Spinal cord (tissue), 10 donors: ENCODE data around the gene SLCO1A2. TPM values are rescaled to one million over a fixed set of nuclear protein-coding genes. Genes with fewer than 3 reads are reported as not detected.

Experiments
- DNase-seq, 6 donors: peaks; one replicate each; pipeline versions ENCODE4 v3.0.0 to v3.0.0-alpha.2; 2013 to 2015; ENCODE audit warnings: low spot score in 6 of 6, low read depth in 4 of 6
- H3K27ac ChIP-seq: one replicate; pipeline ENCODE4 v1.5.1; 2013; ENCODE audit warnings: low read depth, low read length, control low read depth
- H3K27me3 ChIP-seq: one replicate; pipeline ENCODE4 v1.6.1; 2013; ENCODE audit warnings: low read length; ENCODE audit not compliant: control insufficient read depth, insufficient read depth
- H3K36me3 ChIP-seq: one replicate; pipeline ENCODE4 v1.6.1; 2013; ENCODE audit warnings: low read length; ENCODE audit not compliant: control insufficient read depth, insufficient read depth
- H3K4me1 ChIP-seq: one replicate; pipeline ENCODE4 v1.6.1; 2013; ENCODE audit warnings: low read length; ENCODE audit not compliant: control insufficient read depth, insufficient read depth
- H3K4me3 ChIP-seq: one replicate; pipeline ENCODE4 v1.5.1; 2013; ENCODE audit warnings: low read depth, low read length, control low read depth
- H3K9me3 ChIP-seq: one replicate; pipeline ENCODE4 v1.6.1; 2013; ENCODE audit warnings: low read length; ENCODE audit not compliant: control insufficient read depth, insufficient read depth
- whole genome bisulfite sequencing: methylation state at CpG from one replicate; pipeline ENCODE4 v1.1.5; 2013; ENCODE audit warnings: missing lambda C conversion rate; ENCODE audit not compliant: insufficient coverage; 5-methylcytosine and 5-hydroxymethylcytosine counted together
- polyA plus RNA-seq, 2 donors: library from polyadenylated mRNA; unstranded; fragments of 120-200 nt; gene quantifications; one replicate each; pipeline ENCODE4 v1.2.1, GENCODE V29; 2013; ENCODE audit not compliant: insufficient read length in 2 of 2
- total RNA-seq, 2 donors: library from RNA; depleted of rRNA in 1 of 2; stranded (reverse); fragments of 120-200 nt in 1 of 2; fragments of >200 nt in 1 of 2; gene quantifications; one replicate each; pipeline versions ENCODE4 v1.2.3 to v1.2.4, GENCODE V29; 2013 to 2014
- donor health status: healthy.

Gene SLCO1A2
- total and polyA plus RNA-seq, 4 donors, result 9.4 to 25.8 (median 12.7) TPM

DNA sequence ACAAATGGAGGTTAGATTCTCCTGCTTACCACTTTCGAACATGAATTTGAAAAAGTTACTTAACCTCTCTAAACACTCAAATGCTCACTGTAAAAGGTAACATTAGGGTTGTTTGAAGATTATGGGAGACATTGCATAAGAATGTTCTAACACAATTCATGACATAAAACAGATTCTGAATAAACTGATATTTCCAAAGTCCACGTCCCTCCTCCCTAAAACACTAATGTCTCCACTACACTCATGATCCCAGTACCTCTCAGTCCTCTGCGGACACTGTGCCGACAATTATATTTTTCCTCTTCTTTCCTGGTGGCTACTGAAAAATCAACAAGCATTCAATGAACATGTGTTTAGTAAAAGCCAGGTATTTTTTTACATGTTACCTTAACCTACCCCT is 19.2 kb upstream of the SLCO1A2 start:
- no peak for DNase-seq
- Histone ChIP-seq H3K27me3 (no peaks in the 10 kb centered on the region), H3K9me3 (no peaks in the 10 kb centered on the region), H3K27ac (no peak overlapping the region), H3K4me1 (no peaks in the 10 kb centered on the region), H3K36me3 (no peaks in the 10 kb centered on the region), H3K4me3 (no peak overlapping the region)
- WGBS, result 100% methylated on average over 1 of the region's 4 CpGs

DNA sequence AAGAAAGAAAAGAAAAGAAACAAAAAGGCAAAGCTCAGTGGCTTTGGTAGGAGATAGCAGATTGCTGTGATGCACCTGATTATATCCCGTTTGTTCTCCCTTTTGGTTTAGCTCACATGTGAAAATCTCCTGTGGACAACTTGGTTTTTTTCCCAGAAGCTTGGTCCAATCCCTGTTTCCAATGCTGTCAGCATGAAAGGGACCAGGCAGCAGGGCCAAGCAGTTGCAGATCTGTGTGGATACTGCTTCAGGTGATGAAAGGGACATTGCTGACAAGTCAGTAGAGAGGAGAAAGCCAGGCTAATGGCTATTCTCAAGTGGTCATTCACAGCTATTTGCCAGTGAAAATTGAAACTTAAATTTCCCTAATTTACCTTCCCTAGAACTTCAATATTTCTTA is 18.8 kb upstream of the SLCO1A2 start:
- Histone ChIP-seq H3K4me1 (no peaks in the 10 kb centered on the region), H3K27me3 (no peaks in the 10 kb centered on the region), H3K4me3 (no peak overlapping the region), H3K36me3 (no peaks in the 10 kb centered on the region), H3K9me3 (no peaks in the 10 kb centered on the region), H3K27ac (no peak overlapping the region)
- DNase-seq, result peak in 1 of 6 donors; percentile 29
- 69% methylated on average over 1 of the region's 1 CpG for WGBS

DNA sequence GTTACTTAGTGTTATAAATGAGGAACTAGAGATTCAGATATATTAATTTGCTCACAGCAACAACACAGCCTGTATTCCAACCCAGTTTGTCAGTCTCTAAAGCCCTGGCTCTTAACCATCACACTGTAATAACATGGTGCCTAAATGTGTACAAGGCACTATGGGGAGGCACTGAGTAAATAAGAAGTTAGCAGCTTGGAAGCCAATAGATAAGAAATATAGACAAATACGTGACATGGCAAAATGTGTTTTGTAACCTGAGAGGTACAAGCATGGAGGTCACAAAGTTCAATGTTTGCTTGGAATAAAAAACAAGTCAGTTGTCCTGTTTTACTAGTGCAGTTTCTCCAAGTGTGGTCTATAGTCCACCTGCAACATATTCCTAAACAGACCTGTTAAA is 16.3 kb upstream of the SLCO1A2 start:
- H3K27ac ChIP-seq, result no peak overlapping the region
- DNase-seq, result no peak
- H3K27me3 ChIP-seq, result no peaks in the 10 kb centered on the region
- H3K36me3 ChIP-seq, result no peaks in the 10 kb centered on the region
- no peaks in the 10 kb centered on the region for H3K9me3 ChIP-seq
- H3K4me3 ChIP-seq, result no peak overlapping the region
- WGBS, result 100% methylated on average over 1 of the region's 1 CpG
- H3K4me1 ChIP-seq, result no peaks in the 10 kb centered on the region

DNA sequence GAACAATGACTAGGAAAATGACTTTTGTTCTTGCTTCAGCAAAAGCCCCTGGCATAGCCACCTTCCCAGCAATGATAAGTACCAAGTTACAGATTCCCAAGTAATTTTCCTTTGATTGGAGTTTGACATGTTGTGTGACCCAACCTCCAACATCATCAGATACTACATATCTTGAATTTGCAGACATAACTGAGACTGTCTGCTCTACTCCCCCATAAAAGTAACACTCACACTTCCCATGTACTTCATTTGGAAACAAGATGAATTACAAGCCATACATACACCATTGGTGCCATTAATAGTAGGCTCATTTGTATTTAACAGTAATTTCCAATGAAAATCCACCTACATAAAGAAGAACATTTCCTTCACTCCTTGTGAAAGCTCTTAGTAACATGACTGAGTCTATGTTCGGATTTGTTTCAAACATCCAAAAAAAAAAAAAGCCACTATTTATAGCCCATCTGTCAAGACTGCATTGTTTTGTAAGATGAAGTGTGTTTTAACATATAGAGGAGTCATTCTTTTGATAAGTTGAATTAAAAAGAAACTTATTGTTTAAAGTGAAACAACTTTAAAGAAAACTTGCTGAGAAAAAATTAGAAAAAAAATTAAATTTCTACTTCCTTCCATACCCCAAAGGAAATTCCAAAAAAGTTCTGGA is 12.0 kb upstream of the SLCO1A2 start:
- Histone ChIP-seq H3K4me1 (no peaks in the 10 kb centered on the region), H3K36me3 (no peaks in the 10 kb centered on the region), H3K9me3 (no peaks in the 10 kb centered on the region), H3K27me3 (no peaks in the 10 kb centered on the region), H3K27ac (no peak overlapping the region), H3K4me3 (no peak overlapping the region)
- no CpG with 5 or more reads among the region's 1 CpG for WGBS
- DNase-seq, result no peak

DNA sequence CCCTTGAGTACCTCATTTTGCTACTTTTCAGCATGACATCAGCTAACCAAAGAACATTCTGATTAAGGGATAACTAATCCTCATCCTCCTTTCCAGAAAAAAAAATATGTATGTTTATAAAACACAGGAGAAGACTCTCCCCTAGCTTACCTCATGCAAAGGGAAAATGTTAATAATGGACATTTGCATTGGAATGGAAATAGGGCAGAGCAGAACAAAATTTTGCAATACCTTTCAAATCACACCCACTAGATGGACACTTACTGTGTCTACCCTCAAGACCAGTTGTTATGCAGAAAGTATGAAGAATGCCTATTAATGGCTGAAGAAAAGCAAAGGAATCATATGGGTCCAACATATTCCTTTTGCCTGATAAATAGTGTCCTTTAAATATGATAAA is 8.9 kb upstream of the SLCO1A2 start:
- no peak overlapping the region for H3K27ac ChIP-seq

DNA sequence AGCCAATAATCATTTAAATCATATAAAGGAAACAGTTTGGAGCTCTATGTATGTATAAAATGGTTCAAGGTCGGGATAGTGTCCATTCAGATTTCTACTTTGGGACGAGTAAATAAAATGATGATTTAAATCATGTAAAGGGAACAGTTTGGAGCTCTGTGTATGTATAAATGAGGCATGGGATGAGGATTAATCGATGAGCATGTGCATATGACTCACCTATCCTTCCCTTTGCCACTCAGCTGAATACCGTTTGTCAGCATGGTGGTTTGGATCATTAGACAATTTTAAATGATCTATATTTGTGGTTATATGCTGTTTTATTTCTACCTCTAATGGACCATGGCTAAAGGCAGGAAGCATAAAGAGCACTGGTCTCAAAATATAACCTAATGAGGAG is 7.1 kb upstream of the SLCO1A2 start:
- Histone ChIP-seq H3K4me1 (no peaks in the 10 kb centered on the region), H3K27ac (no peak overlapping the region), H3K27me3 (no peaks in the 10 kb centered on the region), H3K36me3 (no peaks in the 10 kb centered on the region), H3K4me3 (no peak overlapping the region), H3K9me3 (no peaks in the 10 kb centered on the region)
- 80% methylated on average over 1 of the region's 4 CpGs for WGBS
- DNase-seq, result peak in 1 of 6 donors; percentile 8

More for the DNA sequence above, 8.9 kb upstream of the SLCO1A2 start:
- Histone ChIP-seq H3K4me3 (no peak overlapping the region), H3K9me3 (no peaks in the 10 kb centered on the region), H3K4me1 (no peaks in the 10 kb centered on the region), H3K36me3 (no peaks in the 10 kb centered on the region), H3K27me3 (no peaks in the 10 kb centered on the region)
- no peak for DNase-seq

DNA sequence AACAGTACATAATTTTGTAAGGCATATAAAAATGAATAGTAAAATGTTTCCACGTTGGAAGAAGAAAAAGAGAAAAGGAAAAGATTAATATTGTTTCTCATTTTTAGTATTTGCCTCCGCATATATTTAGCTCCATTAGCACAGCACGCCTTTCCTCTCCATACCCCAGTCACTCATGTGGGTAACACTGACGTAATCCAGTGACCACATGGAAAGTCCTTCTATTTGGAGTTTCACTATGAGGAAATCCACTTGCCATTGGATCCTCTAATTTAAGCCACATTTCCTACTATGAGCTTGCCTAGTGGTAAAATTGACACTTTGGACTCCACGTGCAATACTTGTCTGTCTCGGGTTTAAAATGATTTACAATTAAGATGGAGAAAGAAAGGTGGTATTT is 5.7 kb upstream of the SLCO1A2 start:
- DNase-seq, result no peak
- H3K27me3 ChIP-seq, result no peaks in the 10 kb centered on the region
- no peaks in the 10 kb centered on the region for H3K9me3 ChIP-seq
- no peak overlapping the region for H3K4me3 ChIP-seq
- no peaks in the 10 kb centered on the region for H3K36me3 ChIP-seq
- WGBS, result 100% methylated on average over 1 of the region's 6 CpGs
- H3K27ac ChIP-seq, result no peak overlapping the region
- H3K4me1 ChIP-seq, result no peaks in the 10 kb centered on the region

DNA sequence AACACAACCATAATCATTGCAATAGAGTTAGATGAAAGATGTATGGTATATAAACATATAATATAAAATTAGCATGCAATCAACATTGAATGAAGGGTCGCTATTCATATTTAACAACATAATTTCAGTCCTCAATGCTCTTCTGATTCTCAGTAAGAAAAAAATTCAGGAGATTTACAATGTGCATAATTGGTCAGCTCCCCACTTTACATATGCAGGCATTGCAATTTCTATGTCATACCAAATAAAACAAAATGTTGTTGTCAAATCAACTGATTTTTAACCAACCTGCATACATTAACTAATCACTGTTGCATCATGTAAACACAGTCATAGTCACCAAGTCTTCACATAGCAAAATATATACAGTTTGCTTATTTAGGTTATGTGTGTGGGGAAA is 5.2 kb upstream of the SLCO1A2 start:
- Histone ChIP-seq H3K27ac (no peak overlapping the region), H3K4me1 (no peaks in the 10 kb centered on the region), H3K9me3 (no peaks in the 10 kb centered on the region), H3K4me3 (no peak overlapping the region), H3K36me3 (no peaks in the 10 kb centered on the region), H3K27me3 (no peaks in the 10 kb centered on the region)
- WGBS, result no CpG with 5 or more reads among the region's 1 CpG
- DNase-seq, result no peak

DNA sequence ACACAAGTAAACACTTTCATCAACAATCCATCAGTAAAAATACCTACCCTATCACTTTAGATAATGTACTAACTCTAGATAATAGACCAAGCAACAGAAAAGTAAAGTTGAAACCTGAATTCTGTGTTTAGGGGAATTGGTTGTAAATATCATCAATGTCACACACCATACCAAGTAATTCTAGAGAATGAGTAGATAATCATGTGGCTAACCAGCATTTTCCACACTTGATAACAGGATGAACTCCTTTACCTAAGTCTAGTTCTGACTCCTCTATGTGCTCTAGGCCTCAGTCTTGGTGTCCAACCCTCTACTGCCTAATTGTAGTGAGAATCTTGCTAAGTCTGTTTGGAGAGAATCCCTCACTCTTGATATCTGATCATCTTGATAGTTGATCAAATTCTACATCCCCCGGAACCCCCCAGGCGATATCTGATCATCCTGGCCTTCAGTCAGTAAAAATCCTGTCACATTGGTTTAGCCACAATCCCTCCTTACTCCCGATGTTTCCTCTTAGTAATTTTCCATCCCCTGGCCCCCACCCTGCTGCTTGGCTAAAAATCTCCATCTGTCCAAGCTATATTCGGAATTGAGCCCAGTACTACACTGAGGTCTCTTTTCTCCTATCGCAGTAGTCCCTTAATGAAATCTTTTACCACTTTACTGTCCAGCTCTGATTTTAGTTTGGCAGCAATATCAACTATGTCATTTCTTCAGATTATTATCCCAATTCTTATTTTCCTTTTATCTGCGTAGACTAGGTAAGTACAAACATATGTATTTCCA is 3.4 kb upstream of the SLCO1A2 start:
- Histone ChIP-seq H3K27me3 (no peaks in the 10 kb centered on the region), H3K9me3 (no peaks in the 10 kb centered on the region), H3K27ac (no peak overlapping the region), H3K4me1 (no peaks in the 10 kb centered on the region), H3K4me3 (no peak overlapping the region), H3K36me3 (no peaks in the 10 kb centered on the region)
- no peak for DNase-seq
- WGBS, result 93% methylated on average over 5 of the region's 6 CpGs

DNA sequence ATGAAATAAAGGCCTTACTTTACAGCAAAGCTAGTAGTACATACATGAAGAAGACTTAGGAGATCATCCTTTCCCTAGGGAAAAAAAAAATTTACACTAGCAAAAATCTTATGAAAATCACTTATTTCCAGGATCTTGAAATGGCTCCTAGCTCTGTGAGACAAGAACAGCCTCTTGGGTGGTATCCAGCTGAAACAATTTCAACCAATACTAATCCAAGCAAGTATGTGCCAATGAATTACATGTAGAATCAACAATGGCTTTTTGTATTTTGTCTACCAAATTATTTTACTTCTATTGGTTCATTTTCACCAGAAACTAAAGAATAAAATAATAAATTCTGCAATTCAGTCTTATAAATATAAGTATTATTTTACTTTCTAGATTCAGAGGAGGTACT is 2.7 kb upstream of the SLCO1A2 start:
- Histone ChIP-seq H3K4me3 (no peak overlapping the region), H3K27ac (no peak overlapping the region), H3K9me3 (no peaks in the 10 kb centered on the region), H3K4me1 (no peaks in the 10 kb centered on the region), H3K36me3 (no peaks in the 10 kb centered on the region), H3K27me3 (no peaks in the 10 kb centered on the region)
- no peak for DNase-seq
